ENCODE results near the gene SUB1.
"Not testable (repeated sequence)": the region's sequence is repeated elsewhere in the genome, so short reads cannot be mapped to it uniquely, and the experiment has no call there.

Gene SUB1

GRCh38 chr5:32585446-32586275 is at the start of gene SUB1:
TSS of gene SUB1 (plus strand) at chr5:32585557. CDS start at chr5:32588513, 2,956 bp downstream.
- peak; percentile 80 for DNase-seq (ENCODE audit: low spot score)

GRCh38 chr5:32536246-32536645 is 49.1 kb upstream of the SUB1 start:
- no peak for DNase-seq (ENCODE audit: low spot score)

GRCh38 chr5:32537437-32538029 is 47.8 kb upstream of the SUB1 start:
- DNase-seq (ENCODE audit: low spot score), result not testable (repeated sequence)

- no peak for DNase-seq (ENCODE audit: low spot score)
Measured at GRCh38 chr5:32538031-32538547, 47.3 kb upstream of the SUB1 start.

- no peak for DNase-seq (ENCODE audit: low spot score)
Measured at GRCh38 chr5:32539981-32540845, 45.1 kb upstream of the SUB1 start.

GRCh38 chr5:32541241-32541640 is 44.1 kb upstream of the SUB1 start:
- DNase-seq (ENCODE audit: low spot score), result no peak

- DNase-seq (ENCODE audit: low spot score), result no peak
Measured at GRCh38 chr5:32542216-32543059, 42.9 kb upstream of the SUB1 start.

- no peak for DNase-seq (ENCODE audit: low spot score)
Measured at GRCh38 chr5:32543291-32543690, 42.1 kb upstream of the SUB1 start.

- DNase-seq (ENCODE audit: low spot score), result no peak
Measured at GRCh38 chr5:32545102-32545800, 40.1 kb upstream of the SUB1 start.

GRCh38 chr5:32551194-32551593 is 34.2 kb upstream of the SUB1 start:
- DNase-seq (ENCODE audit: low spot score), result no peak

- no peak for DNase-seq (ENCODE audit: low spot score)
Measured at GRCh38 chr5:32551865-32552264, 33.5 kb upstream of the SUB1 start.

- DNase-seq (ENCODE audit: low spot score), result not testable (repeated sequence)
Measured at GRCh38 chr5:32552491-32552890, 32.9 kb upstream of the SUB1 start.

GRCh38 chr5:32552936-32553335 is 32.4 kb upstream of the SUB1 start:
- no peak for DNase-seq (ENCODE audit: low spot score)

- DNase-seq (ENCODE audit: low spot score), result not testable (repeated sequence)
Measured at GRCh38 chr5:32554181-32554780, 31.1 kb upstream of the SUB1 start.

GRCh38 chr5:32556543-32556942 is 28.8 kb upstream of the SUB1 start:
- not testable (repeated sequence) for DNase-seq (ENCODE audit: low spot score)

GRCh38 chr5:32559411-32559810 is 25.9 kb upstream of the SUB1 start:
- DNase-seq (ENCODE audit: low spot score), result no peak

- DNase-seq (ENCODE audit: low spot score), result no peak
Measured at GRCh38 chr5:32559921-32560320, 25.4 kb upstream of the SUB1 start.

- DNase-seq (ENCODE audit: low spot score), result no peak
Measured at GRCh38 chr5:32562056-32562455, 23.3 kb upstream of the SUB1 start.

GRCh38 chr5:32562843-32563242 is 22.5 kb upstream of the SUB1 start:
- no peak for DNase-seq (ENCODE audit: low spot score)

GRCh38 chr5:32563614-32564013 is 21.7 kb upstream of the SUB1 start:
- no peak for DNase-seq (ENCODE audit: low spot score)
